OCI-LY7 (cell line): ENCODE data around the gene SSU72. TPM values are rescaled to one million over a fixed set of nuclear protein-coding genes. Genes with fewer than 3 reads are reported as not detected.

Experiments used
- BruUV-seq: library from RNA; stranded (reverse); fragments of 400-500 nt; replicated peaks from 2 replicates; lab custom pipeline; 2021; lab: Mats Ljungman, UMichigan
- CTCF ChIA-PET: fragments of 300-600 bp; sonication (Branson Sonifier 250); formaldehyde crosslinking; loops from one replicate; lab custom pipeline; 2022; ENCODE audit warnings: antibody characterized with exemption; ENCODE audit not compliant: unreplicated experiment; lab: Charles Lee
- POLR2A ChIA-PET: fragments of 300-600 bp; sonication (Branson Sonifier 250); formaldehyde crosslinking; loops from one replicate; lab custom pipeline; 2022; ENCODE audit warnings: antibody characterized with exemption; lab: Charles Lee
- DNase-seq: peaks from one replicate; pipeline ENCODE4 v3.0.0-alpha.2; 2015; ENCODE audit warnings: low spot score
- H2AFZ ChIP-seq: fragments of 200-600 bp; sonication (generic), shearing (Covaris generic); 2 replicates; pipeline ENCODE4 v1.6.1; 2014; ENCODE audit warnings: mild to moderate bottlenecking, antibody characterized with exemption, low read length, moderate library complexity
- H3K27ac ChIP-seq: fragments of 200-600 bp; sonication (generic); 2 replicates; pipeline ENCODE4 v1.5.1; 2014; ENCODE audit warnings: mixed run types, low read depth, mild to moderate bottlenecking, moderate library complexity, low read length, inconsistent platforms; ENCODE audit not compliant: poor library complexity, severe bottlenecking
- H3K36me3 ChIP-seq: fragments of 200-600 bp; sonication (generic); 2 replicates; pipeline ENCODE4 v1.6.1; 2014; ENCODE audit warnings: mild to moderate bottlenecking, antibody characterized with exemption, low read length, moderate library complexity, mixed read lengths; ENCODE audit not compliant: insufficient read depth
- H3K4me1 ChIP-seq: fragments of 200-600 bp; sonication (generic); 2 replicates; pipeline ENCODE4 v1.5.1; 2014; ENCODE audit warnings: mild to moderate bottlenecking, low read length; ENCODE audit not compliant: insufficient read depth, poor library complexity, severe bottlenecking
- H3K4me2 ChIP-seq: fragments of 200-600 bp; sonication (generic); 2 replicates; pipeline ENCODE4 v1.6.1; 2014; ENCODE audit warnings: mild to moderate bottlenecking, low read length
- H3K4me3 ChIP-seq: fragments of 200-600 bp; sonication (generic); 2 replicates; pipeline ENCODE4 v1.5.1; 2014; ENCODE audit warnings: mild to moderate bottlenecking, low read depth, low read length; ENCODE audit not compliant: poor library complexity, severe bottlenecking
- H3K79me2 ChIP-seq: fragments of 200-600 bp; sonication (generic); 2 replicates; pipeline ENCODE4 v1.6.1; 2016; ENCODE audit warnings: low read depth, mild to moderate bottlenecking, low read length, moderate library complexity, mixed read lengths; ENCODE audit not compliant: insufficient read depth
- H3K9me2 ChIP-seq: fragments of 200-600 bp; sonication (generic); 2 replicates; pipeline ENCODE4 v1.6.1; 2016; ENCODE audit warnings: mild to moderate bottlenecking, low read length, mixed read lengths; ENCODE audit not compliant: insufficient read depth
- H3K9me3 ChIP-seq: fragments of 200-600 bp; sonication (generic); 2 replicates; pipeline ENCODE4 v1.6.1; 2014; ENCODE audit warnings: mild to moderate bottlenecking, mixed run types, low read length, mixed read lengths
- H4K20me1 ChIP-seq: fragments of 200-600 bp; sonication (generic); 2 replicates; pipeline ENCODE4 v1.6.1; 2014; ENCODE audit warnings: mild to moderate bottlenecking, antibody characterized with exemption, low read length, moderate library complexity, mixed read lengths; ENCODE audit not compliant: insufficient read depth
- EZH2phosphoT487 ChIP-seq: fragments of 200-600 bp; sonication (generic); IDR thresholded peaks from 2 replicates; pipeline ENCODE4 v1.6.1; 2018; ENCODE audit warnings: low read depth, borderline replicate concordance, mild to moderate bottlenecking, mixed run types, antibody characterized with exemption, low read length, moderate library complexity, mixed read lengths
- intact Hi-C: fragments of 100-400 bp; cut with micrococcal nuclease; formaldehyde crosslinking; loops from one replicate; pipeline ENCODE4 v1.10.0; 2022; ENCODE audit not compliant: unreplicated experiment
- total RNA-seq, 2 experiments: library from RNA; depleted of rRNA in 1 of 2; stranded (reverse); fragments of >200 nt in 1 of 2; shearing (Covaris generic) in 1 of 2; gene quantifications; 2 replicates each; pipeline ENCODE4 v1.2.3, GENCODE V29; 2014 to 2022
- TF ChIP-seq, protein P1 (sequence below): fragments of 200-600 bp; sonication (generic); conservative IDR thresholded peaks from 2 replicates; pipeline ENCODE4 v1.5.1; 2014; ENCODE audit warnings: mild to moderate bottlenecking, antibody characterized with exemption, low read length, moderate library complexity, mixed read lengths

The SSU72 gene
- total RNA-seq, 2 experiments from 2014 or later: 97.7 to 149 TPM

DNA sequence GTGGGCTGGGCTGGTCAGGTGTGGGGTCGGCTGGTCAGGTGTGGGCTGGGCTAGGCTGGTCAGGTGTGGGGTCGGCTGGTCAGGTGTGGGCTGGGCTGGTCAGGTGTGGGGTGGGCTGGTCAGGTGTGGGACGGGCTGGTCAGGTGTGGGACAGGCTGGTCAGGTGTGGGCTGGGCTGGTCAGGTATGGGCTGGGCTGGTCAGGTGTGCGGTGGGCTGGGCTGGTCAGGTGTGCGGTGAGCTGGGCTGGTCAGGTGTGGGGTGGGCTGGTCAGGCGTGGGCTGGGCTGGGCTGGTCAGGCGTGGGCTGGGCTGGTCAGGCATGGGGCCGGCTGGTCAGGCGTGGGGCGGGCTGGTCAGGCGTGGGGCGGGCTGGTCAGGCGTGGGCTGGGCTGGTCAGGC is 31.6 kb upstream of the SSU72 start:
- no peaks in the 10 kb centered on the region for H3K9me3 ChIP-seq
- TF ChIP-seq EZH2phosphoT487: no peak
- TF ChIP-seq, protein P1, sequence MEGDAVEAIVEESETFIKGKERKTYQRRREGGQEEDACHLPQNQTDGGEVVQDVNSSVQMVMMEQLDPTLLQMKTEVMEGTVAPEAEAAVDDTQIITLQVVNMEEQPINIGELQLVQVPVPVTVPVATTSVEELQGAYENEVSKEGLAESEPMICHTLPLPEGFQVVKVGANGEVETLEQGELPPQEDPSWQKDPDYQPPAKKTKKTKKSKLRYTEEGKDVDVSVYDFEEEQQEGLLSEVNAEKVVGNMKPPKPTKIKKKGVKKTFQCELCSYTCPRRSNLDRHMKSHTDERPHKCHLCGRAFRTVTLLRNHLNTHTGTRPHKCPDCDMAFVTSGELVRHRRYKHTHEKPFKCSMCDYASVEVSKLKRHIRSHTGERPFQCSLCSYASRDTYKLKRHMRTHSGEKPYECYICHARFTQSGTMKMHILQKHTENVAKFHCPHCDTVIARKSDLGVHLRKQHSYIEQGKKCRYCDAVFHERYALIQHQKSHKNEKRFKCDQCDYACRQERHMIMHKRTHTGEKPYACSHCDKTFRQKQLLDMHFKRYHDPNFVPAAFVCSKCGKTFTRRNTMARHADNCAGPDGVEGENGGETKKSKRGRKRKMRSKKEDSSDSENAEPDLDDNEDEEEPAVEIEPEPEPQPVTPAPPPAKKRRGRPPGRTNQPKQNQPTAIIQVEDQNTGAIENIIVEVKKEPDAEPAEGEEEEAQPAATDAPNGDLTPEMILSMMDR: no peak
- ChIA-PET CTCF (no interaction called here), POLR2A (no interaction called here)
- peaks cover 33% of the 10 kb centered on the region for H3K4me1 ChIP-seq
- no peak for DNase-seq
- no peaks in the 10 kb centered on the region for H3K36me3 ChIP-seq
- intact Hi-C loops: no loop called here
- no peak overlapping the region for H3K27ac ChIP-seq
- H2AFZ ChIP-seq: no peak overlapping the region
- H4K20me1 ChIP-seq: no peaks in the 10 kb centered on the region
- no peaks in the 10 kb centered on the region for H3K79me2 ChIP-seq
- no peak overlapping the region for H3K4me2 ChIP-seq
- no peaks in the 10 kb centered on the region for H3K9me2 ChIP-seq
- no TSS peak for BruUV-seq
- no peak overlapping the region for H3K4me3 ChIP-seq

DNA sequence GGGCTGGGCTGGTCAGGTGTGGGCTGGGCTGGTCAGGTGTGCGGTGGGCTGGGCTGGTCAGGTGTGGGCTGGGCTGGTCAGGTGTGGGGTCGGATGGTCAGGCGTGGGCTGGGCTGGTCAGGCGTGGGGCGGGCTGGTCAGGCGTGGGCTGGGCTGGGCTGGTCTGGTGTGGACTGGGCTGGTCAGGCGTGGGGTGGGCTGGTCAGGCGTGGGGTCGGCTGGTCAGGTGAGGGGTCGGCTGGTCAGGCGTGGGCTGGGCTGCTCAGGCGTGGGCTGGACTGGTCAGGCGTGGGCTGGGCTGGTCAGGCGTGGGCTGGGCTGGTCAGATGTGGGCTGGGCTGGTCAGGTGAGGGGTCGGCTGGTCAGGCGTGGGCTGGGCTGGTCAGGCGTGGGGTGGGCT is 31.1 kb upstream of the SSU72 start:
- H3K27ac ChIP-seq: no peak overlapping the region
- no peaks in the 10 kb centered on the region for H4K20me1 ChIP-seq
- DNase-seq: no peak
- BruUV-seq: no TSS peak
- peaks cover 33% of the 10 kb centered on the region for H3K4me1 ChIP-seq
- POLR2A ChIA-PET: no interaction called here
- no peak overlapping the region for H3K4me2 ChIP-seq
- no peak for TF ChIP-seq EZH2phosphoT487
- TF ChIP-seq, protein P1: no peak
- no peaks in the 10 kb centered on the region for H3K9me3 ChIP-seq
- H3K9me2 ChIP-seq: no peaks in the 10 kb centered on the region
- H2AFZ ChIP-seq: no peak overlapping the region
- H3K79me2 ChIP-seq: no peaks in the 10 kb centered on the region
- intact Hi-C loops: no loop called here
- CTCF ChIA-PET: no interaction called here
- H3K4me3 ChIP-seq: no peak overlapping the region
- H3K36me3 ChIP-seq: no peaks in the 10 kb centered on the region

DNA sequence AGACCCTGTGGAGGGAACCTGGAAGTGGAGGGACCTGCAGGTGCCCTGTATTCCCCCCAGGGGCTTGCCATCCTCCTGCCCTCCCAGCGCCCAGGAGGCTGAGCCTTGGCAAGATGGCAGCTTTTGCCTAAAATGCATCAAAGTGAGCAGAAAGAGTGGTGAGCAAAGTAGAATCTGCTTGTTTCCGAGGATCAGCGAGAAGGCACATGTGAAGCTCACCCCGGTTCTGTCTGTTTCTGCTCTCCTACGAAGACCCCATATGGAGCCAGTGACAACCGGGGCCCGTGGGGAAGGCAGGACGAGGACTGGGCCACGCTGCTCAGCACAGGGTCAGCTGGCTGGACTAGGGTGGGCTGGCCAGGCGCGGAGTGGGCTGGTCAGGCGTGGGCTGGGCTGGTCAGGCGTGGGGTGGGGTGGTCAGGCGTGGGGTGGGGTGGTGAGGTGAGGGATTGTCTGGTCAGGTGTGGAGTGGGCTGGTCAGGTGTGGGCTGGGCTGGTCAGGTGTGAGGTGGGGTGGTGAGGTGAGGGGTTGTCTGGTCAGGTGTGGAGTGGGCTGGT is 30.4 kb upstream of the SSU72 start:
- no peak overlapping the region for H3K4me3 ChIP-seq
- no peaks in the 10 kb centered on the region for H3K9me2 ChIP-seq
- H3K27ac ChIP-seq: no peak overlapping the region
- intact Hi-C loops: no loop called here
- H3K9me3 ChIP-seq: no peaks in the 10 kb centered on the region
- ChIA-PET CTCF (no interaction called here), POLR2A (interaction anchor here (1.3 kb wide), 1 partner anchor 10 kb away, joined by 4 read pairs; the partner anchor contains the start of gene MIB2)
- DNase-seq: no peak
- no peak overlapping the region for H2AFZ ChIP-seq
- peaks cover 27% of the 10 kb centered on the region for H3K4me1 ChIP-seq
- H4K20me1 ChIP-seq: no peaks in the 10 kb centered on the region
- no peak for TF ChIP-seq EZH2phosphoT487
- TF ChIP-seq, protein P1: no peak
- H3K79me2 ChIP-seq: no peaks in the 10 kb centered on the region
- no TSS peak for BruUV-seq
- H3K36me3 ChIP-seq: no peaks in the 10 kb centered on the region
- H3K4me2 ChIP-seq: no peak overlapping the region
